Transverse colon (tissue), 4 donors: Measurements from ENCODE around the gene PRDX3. TPM values are rescaled to one million over a fixed set of nuclear protein-coding genes. Genes with fewer than 3 reads are reported as not detected.

Experiments used
- DNase-seq: peaks from one replicate; pipeline ENCODE4 v3.0.0-alpha.2; 2019
- H3K27ac ChIP-seq, 4 donors: fragments of 200-600 bp; sonication (generic); 2 replicates each; pipeline ENCODE4 v1.5.1; 2016 to 2018; ENCODE audit warnings: inconsistent platforms in 4 of 4
- H3K27me3 ChIP-seq: fragments of 200-600 bp; sonication (generic); 2 replicates; pipeline ENCODE4 v1.5.1; 2017; ENCODE audit warnings: inconsistent platforms
- H3K36me3 ChIP-seq, 4 donors: fragments of 200-600 bp; sonication (generic); 2 replicates each; pipeline ENCODE4 v1.5.1; 2017 to 2019; ENCODE audit warnings: inconsistent platforms in 4 of 4
- H3K4me1 ChIP-seq, 4 donors: fragments of 200-600 bp; sonication (generic); 2 replicates each; pipeline ENCODE4 v1.5.1; 2017 to 2020; ENCODE audit warnings: inconsistent platforms in 4 of 4
- H3K4me3 ChIP-seq, 4 donors: fragments of 200-600 bp; sonication (generic); 1 replicate in 1 of 4; 2 replicates in 3 of 4; pipeline versions ENCODE4 v1.5.1 to v1.6.1; 2017 to 2019; ENCODE audit warnings: inconsistent platforms in 4 of 4
- H3K9me3 ChIP-seq, 2 donors: fragments of 200-600 bp; sonication (generic); 2 replicates each; pipeline ENCODE4 v1.5.1; 2017 to 2019; ENCODE audit warnings: inconsistent platforms in 2 of 2
- EP300 ChIP-seq: sonication (generic); formaldehyde crosslinking; IDR thresholded peaks from one replicate; pipeline ENCODE4 v1.6.1; 2017; ENCODE audit warnings: antibody characterized with exemption, low read depth
- POLR2A ChIP-seq: fragments of 450-650 bp; IDR thresholded peaks from one replicate; pipeline ENCODE4 v1.6.1; 2016; ENCODE audit warnings: antibody characterized with exemption, mild to moderate bottlenecking, moderate library complexity
- POLR2AphosphoS5 ChIP-seq, 3 donors: sonication (generic); formaldehyde crosslinking; IDR thresholded peaks; one replicate each; pipeline ENCODE4 v1.6.1; 2016; ENCODE audit warnings: antibody characterized with exemption in 3 of 3
- WGBS, 2 donors: methylation state at CpG; one replicate each; pipeline ENCODE4 v1.1.5; 2018; ENCODE audit warnings: low coverage in 1 of 2; 5-methylcytosine and 5-hydroxymethylcytosine counted together
- in situ Hi-C, 4 donors: fragments of 200-750 bp; cut with MboI; loops; one replicate each; pipeline versions ENCODE4 v1.15.0 to v1.15.1; 2017; ENCODE audit warnings: low sequenced_read_pairs in 3 of 4, low pct_ligation_motif_present in 1 of 4, low pct_unique_long_range_greater_than_20kb in 1 of 4
- intact Hi-C: fragments of 100-400 bp; cut with DNase I; formaldehyde crosslinking; loops from one replicate; pipeline ENCODE4 v1.15.1; 2023; ENCODE audit warnings: low total_unique reads
- total RNA-seq, 4 donors: library from RNA; depleted of rRNA; stranded (reverse); fragments of >200 nt; gene quantifications; one replicate each; pipeline ENCODE4 v1.1.0, GENCODE V29; 2016
- TF ChIP-seq, protein P1 (sequence below), 5 experiments: fragments of 200-600 bp in 3 of 5; fragments of 450-650 bp in 2 of 5; sonication (generic) in 3 of 5; IDR thresholded peaks; 1 replicate in 2 of 5; 2 replicates in 3 of 5; pipeline ENCODE4 v1.5.1; 2016 to 2017; ENCODE audit warnings: antibody characterized with exemption in 5 of 5, inconsistent platforms in 3 of 5, mild to moderate bottlenecking in 2 of 5, moderate library complexity in 1 of 5

PRDX3 gene
- total RNA-seq: 100 to 1,000 TPM in 2 of 4 donors, 10 to 100 TPM in 2; 24.7 to 141 (median 78.9) TPM

DNA sequence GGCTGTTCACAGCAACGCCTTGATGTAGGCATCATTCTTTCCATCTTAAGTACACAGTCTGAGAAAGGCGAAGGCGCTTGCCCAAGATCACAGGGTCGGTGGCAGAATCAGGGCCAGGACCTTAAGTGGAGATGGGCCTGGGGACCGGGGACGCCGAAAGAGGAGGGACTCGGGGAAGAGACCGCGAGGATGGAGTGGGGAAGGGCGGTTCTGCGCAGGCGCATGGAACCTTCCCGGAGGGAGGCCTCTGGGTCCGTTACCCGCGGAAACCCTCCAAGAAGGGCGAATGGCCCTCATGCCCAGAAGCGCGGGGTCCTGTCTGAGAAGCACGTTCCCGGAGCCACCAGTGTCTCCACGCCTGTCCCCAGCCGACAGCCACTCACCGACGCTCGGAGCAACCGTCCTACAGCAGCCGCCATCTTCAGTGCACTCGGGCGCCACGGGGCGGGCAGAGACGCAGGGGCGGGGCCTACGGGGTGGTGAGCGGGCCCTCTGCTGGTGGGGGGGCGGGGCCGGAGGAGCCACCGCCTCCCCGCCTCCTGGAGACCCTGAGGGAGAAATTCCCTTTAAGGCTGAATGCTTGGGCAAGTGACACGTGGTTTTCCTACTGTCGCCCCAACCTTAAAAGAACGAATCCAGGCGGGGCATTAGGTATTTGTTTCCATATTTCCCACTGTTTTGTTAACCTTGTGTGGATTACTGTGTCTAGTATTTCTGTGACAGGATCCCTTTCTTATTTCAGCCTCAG lies at the start of gene PRDX3:
Gene PRDX3 (minus strand): TSS at position 441 of the 748 bp plus-strand sequence. CDS start 22 bp downstream, at position 419.
- Histone ChIP-seq H3K27ac (peak within 1 kb of the TSS; percentile 88 to 94 (median 90)), H3K27me3 (no peaks in the 10 kb centered on the region), H3K4me3 (peak within 1 kb of the TSS; percentile 51 to 84 (median 78)), H3K9me3 (no peaks in the 10 kb centered on the region), H3K36me3 (peaks cover 0 to under 1% (median 0%) of the 10 kb centered on the region in 4 donors), H3K4me1 (peaks cover 15 to 31% (median 23%) of the 10 kb centered on the region in 4 donors)
- in situ Hi-C loops: no loop called here
- peak; percentile 67 for TF ChIP-seq POLR2A
- no peak for TF ChIP-seq EP300
- peak in 2 of 3 donors; percentile 83 to 92 for TF ChIP-seq POLR2AphosphoS5 (IDR thresholded peaks at IDR 0.05)
- TF ChIP-seq, protein P1, sequence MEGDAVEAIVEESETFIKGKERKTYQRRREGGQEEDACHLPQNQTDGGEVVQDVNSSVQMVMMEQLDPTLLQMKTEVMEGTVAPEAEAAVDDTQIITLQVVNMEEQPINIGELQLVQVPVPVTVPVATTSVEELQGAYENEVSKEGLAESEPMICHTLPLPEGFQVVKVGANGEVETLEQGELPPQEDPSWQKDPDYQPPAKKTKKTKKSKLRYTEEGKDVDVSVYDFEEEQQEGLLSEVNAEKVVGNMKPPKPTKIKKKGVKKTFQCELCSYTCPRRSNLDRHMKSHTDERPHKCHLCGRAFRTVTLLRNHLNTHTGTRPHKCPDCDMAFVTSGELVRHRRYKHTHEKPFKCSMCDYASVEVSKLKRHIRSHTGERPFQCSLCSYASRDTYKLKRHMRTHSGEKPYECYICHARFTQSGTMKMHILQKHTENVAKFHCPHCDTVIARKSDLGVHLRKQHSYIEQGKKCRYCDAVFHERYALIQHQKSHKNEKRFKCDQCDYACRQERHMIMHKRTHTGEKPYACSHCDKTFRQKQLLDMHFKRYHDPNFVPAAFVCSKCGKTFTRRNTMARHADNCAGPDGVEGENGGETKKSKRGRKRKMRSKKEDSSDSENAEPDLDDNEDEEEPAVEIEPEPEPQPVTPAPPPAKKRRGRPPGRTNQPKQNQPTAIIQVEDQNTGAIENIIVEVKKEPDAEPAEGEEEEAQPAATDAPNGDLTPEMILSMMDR (IDR thresholded peaks at IDR 0.05): peak in 3 of 5 experiments; percentile 17 to 24 (median 24)
- intact Hi-C loops: no loop called here
- WGBS, 2 donors: 0% methylated on average over 28 of the region's 45 CpGs; no CpG with 5 or more reads in 1 of the 2 donors
- peak; percentile 95 for DNase-seq

DNA sequence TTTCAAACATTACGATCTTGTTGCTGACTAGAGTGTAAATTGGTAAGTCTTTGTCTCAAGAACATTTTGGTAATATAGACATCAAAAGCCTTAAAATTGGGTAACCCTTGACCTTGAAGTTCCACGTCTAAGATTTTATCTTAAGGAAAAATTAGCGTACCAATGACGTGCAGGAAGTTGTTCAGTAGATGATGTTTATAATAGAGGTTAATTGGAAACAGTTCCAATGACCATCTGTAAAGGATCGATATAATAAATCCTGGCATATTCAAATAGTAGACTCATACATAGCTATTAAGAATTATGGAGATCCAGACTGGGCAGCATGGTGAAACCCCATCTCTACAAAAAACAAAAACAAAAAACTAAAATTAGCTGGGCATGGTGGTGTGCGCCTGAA lies 49.2 kb upstream of the PRDX3 start:
- in situ Hi-C loops: no loop called here
- Histone ChIP-seq H3K27me3 (no peaks in the 10 kb centered on the region), H3K4me3 (no peak overlapping the region), H3K27ac (no peak overlapping the region), H3K36me3 (no peaks in the 10 kb centered on the region), H3K4me1 (peaks cover 1 to 18% (median 10%) of the 10 kb centered on the region in 4 donors), H3K9me3 (no peaks in the 10 kb centered on the region)
- TF ChIP-seq, protein P1 (IDR thresholded peaks at IDR 0.05): no peak
- no peak for TF ChIP-seq POLR2AphosphoS5 (IDR thresholded peaks at IDR 0.05)
- TF ChIP-seq POLR2A: no peak
- no peak for TF ChIP-seq EP300
- intact Hi-C loops: no loop called here
- WGBS, 2 donors: 82 to 84% methylated on average over 5 to 6 of the region's 6 CpGs
- no peak for DNase-seq

DNA sequence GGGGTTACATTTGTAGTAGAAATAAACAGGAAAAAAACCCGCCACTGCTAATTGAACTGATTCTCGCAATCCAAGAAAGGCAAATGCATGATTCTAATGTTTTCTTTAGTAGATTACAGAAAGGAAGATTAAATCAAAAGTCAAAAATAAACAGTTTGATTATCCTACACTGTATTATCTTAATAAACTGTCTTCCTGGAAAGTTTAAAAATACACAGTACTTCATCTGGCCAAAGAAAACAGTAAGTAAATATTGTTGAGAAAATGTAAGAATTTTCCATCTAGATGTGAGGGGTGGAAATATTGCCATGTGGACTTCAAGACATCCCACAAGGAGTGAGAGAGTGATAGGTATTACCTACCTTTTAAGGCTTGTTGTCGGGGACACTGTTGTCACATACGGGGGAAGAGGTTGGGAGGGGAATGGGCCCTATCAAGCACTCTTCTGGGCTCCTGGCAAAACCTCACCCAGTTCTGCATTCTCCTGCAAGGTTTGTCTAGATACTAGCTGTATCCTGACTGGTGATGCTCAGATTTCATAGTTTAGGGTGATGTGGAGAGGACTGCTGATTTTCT lies 46.6 kb upstream of the PRDX3 start:
- Histone ChIP-seq H3K9me3 (no peaks in the 10 kb centered on the region), H3K4me1 (peaks cover 14 to 28% (median 22%) of the 10 kb centered on the region in 4 donors), H3K36me3 (no peaks in the 10 kb centered on the region), H3K27me3 (no peaks in the 10 kb centered on the region), H3K27ac (peak overlapping the region in 3 of 4 donors; percentile 2 to 81 (median 22)), H3K4me3 (no peak overlapping the region)
- in situ Hi-C loops: no loop called here
- intact Hi-C loops: no loop called here
- TF ChIP-seq, protein P1 (IDR thresholded peaks at IDR 0.05): no peak
- no peak for TF ChIP-seq POLR2AphosphoS5 (IDR thresholded peaks at IDR 0.05)
- no peak for TF ChIP-seq POLR2A
- TF ChIP-seq EP300: no peak
- no peak for DNase-seq
- 58 to 75% methylated on average over 2 to 4 of the region's 4 CpGs for WGBS, 2 donors

DNA sequence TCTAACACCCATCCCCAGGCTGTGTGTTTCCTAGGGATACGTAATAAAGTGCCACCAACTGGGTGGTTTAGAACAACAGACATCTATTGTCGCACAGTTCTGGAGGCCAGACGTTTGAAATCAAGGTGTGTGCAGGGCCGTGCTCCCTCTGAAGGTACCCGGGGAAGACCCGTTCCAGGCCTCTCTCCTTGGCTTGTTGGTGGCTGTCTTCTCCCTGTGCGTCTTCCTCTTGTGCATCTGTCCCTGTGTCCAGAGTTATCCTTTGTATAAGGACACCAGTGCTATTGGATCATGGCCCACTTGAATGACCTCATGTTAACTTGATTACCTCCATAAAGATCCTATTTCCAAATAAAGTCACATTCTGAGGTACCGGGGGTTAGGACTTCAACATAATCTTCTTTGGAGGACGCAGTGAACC lies 44.4 kb upstream of the PRDX3 start:
- Histone ChIP-seq H3K4me3 (no peak overlapping the region), H3K27ac (peak overlapping the region; percentile 76 to 81 (median 78)), H3K9me3 (no peaks in the 10 kb centered on the region), H3K36me3 (no peaks in the 10 kb centered on the region), H3K4me1 (peaks cover 14 to 30% (median 22%) of the 10 kb centered on the region in 4 donors), H3K27me3 (no peaks in the 10 kb centered on the region)
- no peak for TF ChIP-seq EP300
- TF ChIP-seq, protein P1 (IDR thresholded peaks at IDR 0.05): no peak
- no peak for TF ChIP-seq POLR2AphosphoS5 (IDR thresholded peaks at IDR 0.05)
- no peak for DNase-seq
- in situ Hi-C loops: no loop called here
- intact Hi-C loops: no loop called here
- 40 to 42% methylated on average over 1 to 9 of the region's 9 CpGs for WGBS, 2 donors
